ENCODE data around the gene TRIM3.

DNA sequence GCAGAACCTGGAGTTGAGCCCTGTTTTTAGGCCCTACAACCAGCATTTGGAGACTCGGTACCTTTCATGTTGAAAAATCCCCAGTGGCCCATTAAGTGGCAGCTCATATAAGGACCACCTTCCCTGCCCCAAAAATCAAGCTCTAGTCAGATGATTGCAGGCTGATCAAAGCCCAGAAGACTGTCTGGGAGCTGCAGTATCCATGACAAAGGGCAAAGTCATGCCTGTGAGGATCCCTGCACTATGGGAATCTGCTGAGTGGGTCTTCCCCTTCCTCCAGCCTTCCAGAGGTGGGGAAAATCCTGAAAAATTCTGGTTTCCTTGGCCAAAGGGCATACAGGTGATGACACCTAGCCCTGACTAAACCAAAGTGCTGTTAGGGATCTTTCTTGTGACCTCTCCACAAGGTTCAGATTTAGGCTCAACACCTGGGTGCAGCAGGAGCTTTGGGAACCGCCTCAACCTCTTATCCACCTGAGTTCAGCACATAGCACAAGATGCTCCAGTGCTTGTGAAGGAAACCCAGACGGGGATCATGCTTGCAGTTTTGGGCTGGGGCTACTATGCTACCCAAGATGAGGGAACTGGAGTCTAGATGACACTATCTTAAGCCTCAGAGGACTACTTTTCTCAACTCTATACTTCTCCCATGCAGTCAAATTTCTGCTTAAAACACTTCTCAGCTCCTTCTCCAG, 1.2 kb upstream of the TRIM3 start:
- TF ChIP-seq, protein P1, sequence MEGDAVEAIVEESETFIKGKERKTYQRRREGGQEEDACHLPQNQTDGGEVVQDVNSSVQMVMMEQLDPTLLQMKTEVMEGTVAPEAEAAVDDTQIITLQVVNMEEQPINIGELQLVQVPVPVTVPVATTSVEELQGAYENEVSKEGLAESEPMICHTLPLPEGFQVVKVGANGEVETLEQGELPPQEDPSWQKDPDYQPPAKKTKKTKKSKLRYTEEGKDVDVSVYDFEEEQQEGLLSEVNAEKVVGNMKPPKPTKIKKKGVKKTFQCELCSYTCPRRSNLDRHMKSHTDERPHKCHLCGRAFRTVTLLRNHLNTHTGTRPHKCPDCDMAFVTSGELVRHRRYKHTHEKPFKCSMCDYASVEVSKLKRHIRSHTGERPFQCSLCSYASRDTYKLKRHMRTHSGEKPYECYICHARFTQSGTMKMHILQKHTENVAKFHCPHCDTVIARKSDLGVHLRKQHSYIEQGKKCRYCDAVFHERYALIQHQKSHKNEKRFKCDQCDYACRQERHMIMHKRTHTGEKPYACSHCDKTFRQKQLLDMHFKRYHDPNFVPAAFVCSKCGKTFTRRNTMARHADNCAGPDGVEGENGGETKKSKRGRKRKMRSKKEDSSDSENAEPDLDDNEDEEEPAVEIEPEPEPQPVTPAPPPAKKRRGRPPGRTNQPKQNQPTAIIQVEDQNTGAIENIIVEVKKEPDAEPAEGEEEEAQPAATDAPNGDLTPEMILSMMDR (IDR thresholded peaks at IDR 0.05), result no peak
- TF ChIP-seq POLR2A (IDR thresholded peaks at IDR 0.05), result no peak
